Loucy (cell line): ENCODE data around the gene DDX10.

Source experiments
- H2AFZ ChIP-seq: fragments of 200-600 bp; sonication (generic); 2 replicates; pipeline ENCODE4 v1.6.0; 2016; ENCODE audit warnings: antibody characterized with exemption, mild to moderate bottlenecking, low read length, moderate library complexity
- H3F3A ChIP-seq: fragments of 200-600 bp; 2 replicates; pipeline ENCODE4 v1.6.0; 2016; ENCODE audit warnings: antibody characterized with exemption, low read depth, mild to moderate bottlenecking
- H3K27me3 ChIP-seq: fragments of 200-600 bp; sonication (generic); 2 replicates; pipeline ENCODE4 v1.6.1; 2014; ENCODE audit warnings: low read length, mild to moderate bottlenecking; ENCODE audit not compliant: insufficient read depth, poor library complexity, severe bottlenecking
- H3K36me3 ChIP-seq: fragments of 200-600 bp; sonication (generic); 2 replicates; pipeline ENCODE4 v1.6.1; 2016; ENCODE audit warnings: low read length; ENCODE audit not compliant: insufficient read depth
- H3K4me1 ChIP-seq: fragments of 200-600 bp; sonication (generic); 2 replicates; pipeline ENCODE4 v1.5.1; 2014; ENCODE audit warnings: low read length, mild to moderate bottlenecking; ENCODE audit not compliant: insufficient read depth, poor library complexity, severe bottlenecking
- H3K4me2 ChIP-seq: fragments of 200-600 bp; sonication (generic); 2 replicates; pipeline ENCODE4 v1.6.0; 2014; ENCODE audit warnings: antibody characterized with exemption, low read length, low read depth, mild to moderate bottlenecking; ENCODE audit not compliant: poor library complexity, severe bottlenecking
- H3K4me3 ChIP-seq: fragments of 200-600 bp; sonication (generic); 2 replicates; pipeline ENCODE4 v1.5.1; 2014; ENCODE audit warnings: low read length, mild to moderate bottlenecking, mixed read lengths; ENCODE audit not compliant: poor library complexity, severe bottlenecking
- H3K79me2 ChIP-seq: fragments of 200-600 bp; sonication (generic); 2 replicates; pipeline ENCODE4 v1.6.1; 2014; ENCODE audit warnings: low read length; ENCODE audit not compliant: insufficient read depth
- H3K9ac ChIP-seq: fragments of 200-600 bp; sonication (generic); 2 replicates; pipeline ENCODE4 v1.6.0; 2014; ENCODE audit warnings: mild to moderate bottlenecking, low read depth, low read length, moderate library complexity; ENCODE audit not compliant: poor library complexity, severe bottlenecking
- H3K9me2 ChIP-seq: fragments of 200-600 bp; sonication (generic); replicated peaks from 2 replicates; pipeline ENCODE4 v1.6.1; 2016; ENCODE audit warnings: low read depth, low read length, mixed read lengths
- H3K9me3 ChIP-seq: fragments of 200-600 bp; sonication (generic); 2 replicates; pipeline ENCODE4 v1.6.1; 2014; ENCODE audit warnings: mild to moderate bottlenecking, antibody characterized with exemption, low read length, low read depth; ENCODE audit not compliant: insufficient read depth
- H4K20me1 ChIP-seq: fragments of 200-600 bp; sonication (generic); 2 replicates; pipeline ENCODE4 v1.6.0; 2014; ENCODE audit warnings: antibody characterized with exemption, low read length, mild to moderate bottlenecking; ENCODE audit not compliant: insufficient read depth, poor library complexity, severe bottlenecking
- CTCF ChIP-seq: fragments of 200-600 bp; sonication (generic); conservative IDR thresholded peaks from 2 replicates; pipeline ENCODE4 v1.5.1; 2014; ENCODE audit warnings: mild to moderate bottlenecking, antibody characterized with exemption, low read length
- EZH2phosphoT487 ChIP-seq: fragments of 200-600 bp; IDR thresholded peaks from 2 replicates; pipeline ENCODE4 v1.6.1; 2018; ENCODE audit warnings: antibody characterized with exemption, mild to moderate bottlenecking, moderate library complexity, borderline replicate concordance

The DDX10 gene

GRCh38 chr11:108618529-108618928, 46.3 kb upstream of the DDX10 start:
- Histone ChIP-seq H3K4me2 (no peak overlapping the region), H3K4me1 (peaks cover 8% of the 10 kb centered on the region), H3K4me3 (no peak overlapping the region), H3K36me3 (no peaks in the 10 kb centered on the region), H3K79me2 (no peaks in the 10 kb centered on the region), H4K20me1 (no peaks in the 10 kb centered on the region), H3K9me3 (no peaks in the 10 kb centered on the region), H3K27me3 (no peaks in the 10 kb centered on the region), H3K9ac (no peak overlapping the region), H3F3A (no peaks in the 10 kb centered on the region), H3K9me2 (no peaks in the 10 kb centered on the region), H2AFZ (no peak overlapping the region)
- TF ChIP-seq EZH2phosphoT487 (no peak), CTCF (no peak)

GRCh38 chr11:108620958-108621772, 43.7 kb upstream of the DDX10 start:
- Histone ChIP-seq H3K4me3 (no peak overlapping the region), H3K9ac (no peak overlapping the region), H3K27me3 (no peaks in the 10 kb centered on the region), H3K36me3 (no peaks in the 10 kb centered on the region), H3K79me2 (no peaks in the 10 kb centered on the region), H3K9me3 (no peaks in the 10 kb centered on the region), H3K9me2 (no peaks in the 10 kb centered on the region), H2AFZ (no peak overlapping the region), H3K4me1 (peaks cover 8% of the 10 kb centered on the region), H3K4me2 (no peak overlapping the region), H3F3A (no peaks in the 10 kb centered on the region), H4K20me1 (no peaks in the 10 kb centered on the region)
- TF ChIP-seq EZH2phosphoT487, result no peak
- TF ChIP-seq CTCF, result no peak

GRCh38 chr11:108622341-108622740, 42.5 kb upstream of the DDX10 start:
- Histone ChIP-seq H3K4me2 (no peak overlapping the region), H3F3A (no peaks in the 10 kb centered on the region), H3K9ac (no peak overlapping the region), H3K36me3 (no peaks in the 10 kb centered on the region), H2AFZ (no peak overlapping the region), H3K9me3 (no peaks in the 10 kb centered on the region), H3K27me3 (no peaks in the 10 kb centered on the region), H4K20me1 (no peaks in the 10 kb centered on the region), H3K9me2 (no peaks in the 10 kb centered on the region), H3K4me1 (peaks cover 8% of the 10 kb centered on the region), H3K79me2 (no peaks in the 10 kb centered on the region), H3K4me3 (no peak overlapping the region)
- TF ChIP-seq CTCF, result no peak
- TF ChIP-seq EZH2phosphoT487, result no peak
